HG03025 (cell line): ENCODE results near the gene PSMD5.
A peak's percentile ranks its signal among the peaks of the same experiment; 100 is the strongest.
"Not testable (repeated sequence)": the region's sequence is repeated elsewhere in the genome, so short reads cannot be mapped to it uniquely, and the experiment has no call there.

Experiments used
- ATAC-seq: cut with Tn5 transposase; IDR thresholded peaks from one replicate; pipeline ENCODE4 v1.9.1; 2021; ENCODE audit warnings: mild to moderate bottlenecking, moderate library complexity; ENCODE audit not compliant: unreplicated experiment, low FRiP score

PSMD5 gene

DNA sequence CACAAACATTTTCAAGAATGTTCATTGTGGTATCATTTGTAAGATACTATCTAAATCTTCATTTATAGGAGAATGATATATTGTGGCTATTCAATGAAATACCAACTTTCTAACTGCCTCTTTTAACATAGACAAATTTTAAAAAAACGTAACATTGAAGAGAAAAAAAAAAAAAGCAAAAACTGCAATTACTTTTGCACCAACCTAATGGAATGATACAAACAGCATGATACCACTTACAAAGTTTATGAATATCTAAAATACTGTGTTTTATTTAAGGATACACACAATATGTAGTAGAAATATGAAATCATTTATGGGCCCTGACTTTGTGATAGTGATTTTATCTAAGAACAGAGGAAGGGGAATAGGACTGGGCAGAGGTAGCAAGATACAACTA, 24.1 kb downstream of the PSMD5 start:
- no peak for ATAC-seq

DNA sequence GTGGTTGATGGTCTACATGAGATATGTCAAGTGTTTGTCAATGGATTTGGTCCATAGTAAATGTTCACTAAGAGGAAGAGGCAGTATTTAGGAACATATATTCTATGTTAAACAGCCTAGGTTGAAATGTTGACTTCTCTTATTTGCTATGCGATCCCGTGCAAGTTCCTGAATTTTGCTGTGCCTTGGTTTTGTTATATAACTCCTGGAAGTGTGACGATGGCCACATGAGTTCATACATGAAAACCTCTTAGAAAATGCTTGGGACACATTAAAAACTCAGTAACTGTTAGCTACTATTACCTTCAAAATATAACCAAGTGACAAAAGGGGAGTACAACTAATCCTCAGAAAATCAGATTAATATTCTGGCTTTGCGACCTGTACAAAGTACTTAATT, 27.6 kb downstream of the PSMD5 start:
- no peak for ATAC-seq

- ATAC-seq = no peak
These were observed 33.8 kb downstream of the PSMD5 start for GRCh38 chr9:120808931-120809330.

DNA sequence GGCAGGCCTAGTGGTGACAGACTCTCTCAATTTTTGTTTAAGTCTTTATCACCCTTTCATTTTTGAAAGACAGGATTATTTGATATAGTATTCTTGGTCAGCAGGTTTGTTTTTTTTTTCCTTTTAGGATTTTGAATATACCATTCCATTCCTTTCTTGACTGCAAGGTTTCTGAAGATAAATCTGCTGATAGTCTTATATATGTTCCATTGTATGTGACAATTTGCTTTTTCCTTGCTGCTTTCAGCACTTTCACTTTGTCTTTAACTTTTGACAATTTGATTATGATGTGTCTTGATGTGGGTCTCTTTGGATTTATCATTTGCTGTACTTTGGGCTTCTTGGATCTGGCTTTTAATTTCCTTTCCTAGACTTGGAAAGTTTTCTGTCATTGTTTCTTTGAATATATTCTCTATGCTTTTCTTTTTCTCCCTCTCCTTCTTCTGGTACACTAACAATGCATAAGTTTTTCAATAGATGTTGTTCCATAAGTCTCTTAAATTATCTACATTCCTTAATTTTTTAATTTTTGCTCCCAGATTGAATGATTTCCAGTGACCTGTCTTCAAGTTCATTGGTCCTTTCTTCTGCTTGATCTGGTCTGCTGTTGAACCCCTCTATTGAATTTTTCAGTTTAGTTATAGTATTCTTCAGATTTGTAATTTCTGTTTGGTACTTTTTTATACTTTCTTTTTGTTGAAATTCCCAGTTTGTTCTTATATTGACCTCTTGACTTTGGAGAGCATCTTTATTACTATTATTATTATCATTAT, 34.9 kb downstream of the PSMD5 start:
- ATAC-seq = no peak

DNA sequence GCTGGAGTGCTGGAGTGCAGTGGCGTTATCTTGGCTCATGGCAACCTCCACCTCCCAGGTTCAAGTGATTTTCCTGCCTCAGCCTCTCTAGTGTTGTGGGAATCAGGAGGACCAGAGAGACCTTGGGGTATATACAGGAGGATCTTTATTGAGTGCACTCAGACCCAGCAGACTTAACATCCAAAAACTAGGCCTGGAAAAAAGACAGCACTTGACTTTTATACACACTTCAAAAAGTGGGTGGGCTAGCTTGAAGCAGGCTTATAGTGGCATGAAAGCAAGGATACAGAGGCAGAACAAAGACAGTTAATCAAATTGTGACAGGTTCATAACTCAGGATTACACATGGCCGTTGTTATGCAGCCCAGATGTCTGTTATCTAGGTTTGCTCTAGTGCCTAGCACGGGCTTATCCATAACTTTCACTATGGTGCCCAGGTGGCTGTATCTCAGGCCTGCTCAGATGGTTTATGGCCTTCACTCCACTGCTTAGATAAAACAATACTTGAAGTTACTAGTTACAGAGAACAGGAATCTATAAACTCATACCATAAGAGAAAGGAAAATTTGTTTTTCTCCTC, 37.8 kb downstream of the PSMD5 start:
- not testable (repeated sequence) for ATAC-seq

DNA sequence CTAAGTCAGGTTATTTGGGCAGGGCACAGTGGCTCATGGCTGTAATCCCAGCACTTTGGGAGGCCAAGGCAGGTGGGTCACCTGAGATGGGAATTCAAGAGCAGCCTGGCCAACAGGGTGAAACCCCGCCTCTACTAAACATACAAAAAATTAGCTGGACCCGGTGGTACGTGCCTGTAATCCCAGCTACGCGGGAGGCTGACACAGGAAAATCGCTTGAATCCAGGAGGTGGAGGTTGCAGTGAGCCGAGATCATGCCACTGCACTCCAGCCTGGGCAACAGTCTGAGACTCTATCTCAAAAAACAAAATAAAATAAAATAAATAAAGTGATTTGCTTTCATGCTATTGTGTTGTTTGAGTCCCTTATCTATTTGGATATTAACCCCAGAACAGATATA, 41.3 kb downstream of the PSMD5 start:
- no peak for ATAC-seq

- ATAC-seq = peak; percentile 91
These were observed 49.6 kb downstream of the PSMD5 start, which contains the start of gene FBXW2 for GRCh38 chr9:120792898-120793765. TSS of gene FBXW2 (minus strand) at chr9:120793416. CDS start at chr9:120788258, 5,158 bp downstream.

DNA sequence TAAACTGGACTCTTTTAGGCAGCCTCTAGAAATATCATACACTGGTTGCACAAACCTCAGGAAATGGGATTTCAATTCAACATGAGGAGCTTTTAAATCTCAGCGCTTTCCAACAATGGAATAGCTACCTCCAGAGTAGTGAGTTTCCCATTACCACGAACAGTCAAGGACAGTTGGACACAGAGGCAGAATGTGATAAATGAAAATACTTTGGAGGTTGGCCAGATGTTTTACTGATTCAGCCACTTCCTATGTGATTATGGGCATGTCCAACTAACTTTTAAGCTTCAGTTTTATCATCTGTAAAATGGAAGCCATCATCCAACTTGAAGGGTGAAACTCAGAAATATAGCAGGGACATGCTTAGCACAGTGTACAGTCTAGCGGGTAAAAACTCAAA, 51.6 kb downstream of the PSMD5 start:
- ATAC-seq = no peak

GRCh38 chr9:120787933-120788332, 54.8 kb downstream of the PSMD5 start:
- ATAC-seq = no peak

GRCh38 chr9:120783602-120784047, 59.1 kb downstream of the PSMD5 start:
- no peak for ATAC-seq

GRCh38 chr9:120781236-120781635, 61.5 kb downstream of the PSMD5 start:
- no peak for ATAC-seq

- ATAC-seq = no peak
These were observed 62.4 kb downstream of the PSMD5 start for GRCh38 chr9:120780367-120780766.

DNA sequence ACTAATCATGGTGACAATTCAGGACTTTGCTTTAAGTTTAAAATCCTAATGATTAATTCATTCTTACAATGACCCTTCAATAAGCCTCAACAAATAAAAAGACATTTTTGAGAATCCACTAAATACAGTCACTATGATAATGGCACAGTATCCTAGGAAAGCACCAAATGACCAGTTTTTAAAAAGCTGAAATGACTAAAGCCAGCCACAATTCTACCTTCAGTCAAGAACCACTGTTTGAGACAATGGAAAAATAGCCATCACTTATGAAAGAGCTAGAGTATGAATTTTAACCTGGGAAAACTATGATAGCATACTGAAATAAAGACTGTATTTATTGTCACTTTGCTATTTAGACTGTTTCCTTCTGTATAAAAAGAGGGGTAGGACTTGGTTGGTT, 63.5 kb downstream of the PSMD5 start:
- no peak for ATAC-seq

- no peak for ATAC-seq
These were observed 64.0 kb downstream of the PSMD5 start for GRCh38 chr9:120778758-120779157.

- no peak for ATAC-seq
These were observed 65.5 kb downstream of the PSMD5 start for GRCh38 chr9:120777229-120777628.

DNA sequence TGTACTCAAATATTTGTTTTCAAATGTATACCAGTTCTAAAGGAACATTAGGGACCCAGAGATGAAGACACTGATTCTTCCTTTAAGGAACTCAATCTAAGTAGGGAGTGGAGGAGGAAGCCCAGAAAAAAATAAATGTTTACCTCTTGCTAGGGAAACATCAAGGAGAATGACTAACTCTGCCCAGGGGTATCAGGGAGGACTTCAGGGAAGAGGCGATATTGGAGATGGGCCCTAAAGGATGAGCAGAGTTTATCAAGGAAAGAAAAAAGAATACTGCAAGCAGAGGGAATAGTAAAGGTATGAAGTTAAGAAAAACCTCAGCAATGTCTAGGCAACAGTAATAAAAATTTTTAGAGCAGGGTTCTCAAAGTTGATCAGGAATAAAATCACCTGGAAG, 65.9 kb downstream of the PSMD5 start:
- ATAC-seq = no peak

DNA sequence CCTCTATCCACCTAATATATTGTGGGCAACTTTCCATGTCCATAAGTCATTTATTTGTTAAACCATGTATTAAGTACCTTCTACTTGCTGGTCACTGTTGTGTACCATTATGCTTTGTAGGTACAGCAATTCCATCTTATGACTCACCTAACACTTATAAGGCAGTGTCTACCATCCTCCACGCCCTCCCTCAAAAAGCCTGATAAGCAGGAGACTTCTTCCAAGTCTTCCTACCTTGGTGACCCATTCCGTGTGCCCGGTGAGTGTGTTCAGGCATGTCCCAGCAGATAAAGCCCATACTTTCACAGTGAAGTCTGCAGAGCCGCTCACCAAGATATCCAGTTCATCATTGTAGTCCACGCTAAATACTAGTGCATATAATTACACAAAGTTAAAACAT, 66.9 kb downstream of the PSMD5 start:
- no peak for ATAC-seq

DNA sequence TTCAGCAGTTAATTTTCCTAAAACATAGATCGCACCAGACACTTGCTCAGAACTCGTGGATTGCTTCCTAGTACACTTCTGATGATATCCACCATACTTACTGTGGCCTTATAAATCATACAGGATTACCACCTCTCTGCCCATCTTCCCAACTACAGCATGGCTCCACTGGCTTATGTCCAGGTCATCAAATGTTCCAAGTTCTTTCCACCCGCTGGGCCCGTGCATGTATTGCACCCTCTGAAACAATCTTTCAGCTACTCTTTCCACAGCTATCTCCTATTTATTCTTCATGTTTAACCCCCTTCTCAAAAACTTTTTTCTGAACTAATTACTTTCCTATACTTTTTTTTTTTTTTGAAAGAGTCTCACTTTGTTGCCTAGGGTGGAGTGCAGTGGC, 68.0 kb downstream of the PSMD5 start:
- ATAC-seq = no peak

GRCh38 chr9:120773256-120773655, 69.5 kb downstream of the PSMD5 start:
- no peak for ATAC-seq

- no peak for ATAC-seq
These were observed 71.8 kb downstream of the PSMD5 start for GRCh38 chr9:120770931-120771330.

DNA sequence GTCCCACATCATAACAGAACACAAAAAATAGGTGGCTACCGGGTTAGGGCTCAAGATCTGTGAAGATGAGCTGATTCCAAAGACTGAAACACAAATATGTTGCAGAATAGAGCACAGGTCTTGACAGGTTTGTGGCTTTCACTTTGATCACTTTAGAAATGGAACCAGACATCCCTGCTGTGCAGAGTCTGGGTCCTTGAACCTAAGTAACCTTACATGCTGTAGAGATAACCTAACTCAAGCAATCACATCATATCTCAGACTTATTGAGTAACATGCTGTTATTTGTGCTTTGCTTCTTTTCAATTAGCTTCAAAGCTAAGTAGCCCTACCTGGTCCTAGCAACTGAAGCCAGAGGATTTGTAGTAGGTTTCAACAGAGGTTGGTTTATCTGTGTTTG, 73.8 kb downstream of the PSMD5 start:
- no peak for ATAC-seq
